Measurements from ENCODE around the gene TFAP2B. TPM values are rescaled to one million over a fixed set of nuclear protein-coding genes. Genes with fewer than 3 reads are reported as not detected.

The TFAP2B gene
- polyA plus RNA-seq, 1 donor from 2014 or later, result not detected

GRCh38 chr6:50889497-50889896, 70.8 kb downstream of the TFAP2B start:
- H4K20me1 ChIP-seq (ENCODE audit: insufficient read depth), result no peaks in the 10 kb centered on the region
- no peak overlapping the region for H3K4me2 ChIP-seq (ENCODE audit: low read length)
- H3K27ac ChIP-seq (ENCODE audit: low read length), result no peak overlapping the region
- no peak overlapping the region for H2AFZ ChIP-seq (ENCODE audit: low read depth, low read length)
- H3K79me2 ChIP-seq (replicated peaks; ENCODE audit: insufficient read depth, low read length), result no peaks in the 10 kb centered on the region
- H3K9ac ChIP-seq (ENCODE audit: low read length), result no peak overlapping the region
- no peaks in the 10 kb centered on the region for H3K27me3 ChIP-seq (ENCODE audit: insufficient read depth, low read depth, low read length)
- no peaks in the 10 kb centered on the region for H3K9me3 ChIP-seq (ENCODE audit: low read length)
- H3K4me3 ChIP-seq (ENCODE audit: low read length), result no peak overlapping the region
- no peaks in the 10 kb centered on the region for H3K9me2 ChIP-seq (ENCODE audit: insufficient read depth, low read length)
- no peak for TF ChIP-seq CTCF (IDR thresholded peaks at IDR 0.05; ENCODE audit: poor library complexity, severe bottlenecking)
- no peak for TF ChIP-seq EZH2 (IDR thresholded peaks at IDR 0.05; ENCODE audit: borderline replicate concordance, insufficient read depth, low read length, poor library complexity, severe bottlenecking)
- no peak for TF ChIP-seq RAD21 (conservative IDR thresholded peaks at IDR 0.05)
- TF ChIP-seq SMC3 (conservative IDR thresholded peaks at IDR 0.05; ENCODE audit: poor library complexity), result no peak
- TF ChIP-seq REST (IDR thresholded peaks at IDR 0.05; ENCODE audit: borderline replicate concordance), result no peak
- TF ChIP-seq EP300 (conservative IDR thresholded peaks at IDR 0.05; ENCODE audit: poor library complexity, severe bottlenecking), result no peak
- H3F3A ChIP-seq (ENCODE audit: insufficient read depth, low read length, poor library complexity, severe bottlenecking), result no peaks in the 10 kb centered on the region
- no peaks in the 10 kb centered on the region for H3K36me3 ChIP-seq (ENCODE audit: insufficient read depth, low read length)

- no peak overlapping the region for H3K4me3 ChIP-seq (ENCODE audit: low read length)
- H3K4me2 ChIP-seq (ENCODE audit: low read length), result no peak overlapping the region
- no peaks in the 10 kb centered on the region for H3K79me2 ChIP-seq (replicated peaks; ENCODE audit: insufficient read depth, low read length)
- H3K9me3 ChIP-seq (ENCODE audit: low read length), result no peaks in the 10 kb centered on the region
- no peaks in the 10 kb centered on the region for H4K20me1 ChIP-seq (ENCODE audit: insufficient read depth)
- H3K27me3 ChIP-seq (ENCODE audit: insufficient read depth, low read depth, low read length), result no peaks in the 10 kb centered on the region
- H3K27ac ChIP-seq (ENCODE audit: low read length), result no peak overlapping the region
- no peak overlapping the region for H2AFZ ChIP-seq (ENCODE audit: low read depth, low read length)
- TF ChIP-seq EZH2 (IDR thresholded peaks at IDR 0.05; ENCODE audit: borderline replicate concordance, insufficient read depth, low read length, poor library complexity, severe bottlenecking), result no peak
- TF ChIP-seq POLR2AphosphoS5 (IDR thresholded peaks at IDR 0.05), result no peak
- no peak for TF ChIP-seq TAF1 (IDR thresholded peaks at IDR 0.05; ENCODE audit: low read depth)
- TF ChIP-seq EP300 (conservative IDR thresholded peaks at IDR 0.05; ENCODE audit: poor library complexity, severe bottlenecking), result no peak
- TF ChIP-seq SMC3 (conservative IDR thresholded peaks at IDR 0.05; ENCODE audit: poor library complexity), result no peak
- TF ChIP-seq CTCF (IDR thresholded peaks at IDR 0.05; ENCODE audit: poor library complexity, severe bottlenecking), result no peak
- no peak for TF ChIP-seq RAD21 (conservative IDR thresholded peaks at IDR 0.05)
- no peak for TF ChIP-seq REST (IDR thresholded peaks at IDR 0.05; ENCODE audit: borderline replicate concordance)
- no peak for TF ChIP-seq MXI1 (conservative IDR thresholded peaks at IDR 0.05; ENCODE audit: poor library complexity, severe bottlenecking)
- no peaks in the 10 kb centered on the region for H3K36me3 ChIP-seq (ENCODE audit: insufficient read depth, low read length)
- H3K9me2 ChIP-seq (ENCODE audit: insufficient read depth, low read length), result no peaks in the 10 kb centered on the region
- H3F3A ChIP-seq (ENCODE audit: insufficient read depth, low read length, poor library complexity, severe bottlenecking), result no peaks in the 10 kb centered on the region
- H3K9ac ChIP-seq (ENCODE audit: low read length), result no peak overlapping the region
Measured at GRCh38 chr6:50889935-50890334, 71.3 kb downstream of the TFAP2B start.

Data from neural cell (in vitro differentiated cells).